ENCODE data around the gene RAPGEF3. TPM values are rescaled to one million over a fixed set of nuclear protein-coding genes. Genes with fewer than 3 reads are reported as not detected.
A peak's percentile ranks its signal among the peaks of the same experiment; 100 is the strongest.

RAPGEF3 gene
- total and polyA plus RNA-seq, 9 of the 15 experiments (the other 6 are each of a cell fraction or from before 2014, with no cell fraction given): 0.03 to 0.78 (median 0.37) TPM; not detected in 1

GRCh38 chr12:47739979-47740378 lies 18.7 kb downstream of the RAPGEF3 start (continued):
- 0 out of 4 replicates have a peak, but pooled peaks of 1 of the 2 experiments have one; percentile 15 for TF ChIP-seq MAZ (CRISPR knock-in tag; conservative IDR thresholded peaks at IDR 0.05 in 1 of 2, IDR thresholded peaks at IDR 0.05 in 1 of 2)
- no peak for TF ChIP-seq MYNN (IDR thresholded peaks at IDR 0.05)
- TF ChIP-seq MYNN (CRISPR knock-in tag; IDR thresholded peaks at IDR 0.05): no peak
- TF ChIP-seq POLR2G (IDR thresholded peaks at IDR 0.05; ENCODE audit: low read depth, low read length): peak; percentile 50; the same call in 1 of the 2 replicates

DNA sequence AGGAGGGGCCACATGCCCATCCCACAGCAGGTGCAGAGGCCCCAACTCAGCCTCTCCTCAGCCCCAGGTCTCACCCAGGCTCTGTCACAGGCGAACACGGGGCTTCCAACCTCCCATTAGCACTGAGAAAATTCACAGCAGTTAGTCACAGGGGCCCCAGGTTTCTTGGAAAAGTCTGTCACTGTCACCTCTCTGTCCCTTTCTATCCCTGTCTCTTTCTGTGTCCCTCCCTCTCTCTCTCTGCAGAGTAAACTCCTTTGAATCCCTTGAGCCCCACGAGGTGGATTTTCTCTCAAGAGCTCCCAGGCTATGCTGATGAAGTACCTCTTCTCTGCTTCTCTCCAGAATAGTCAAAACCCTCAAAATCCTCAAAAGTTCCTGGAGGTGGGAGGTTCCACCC lies 19.4 kb downstream of the RAPGEF3 start:
- no TSS peak for BruUV-seq (replicated peaks)
- in situ Hi-C loops (cut with MboI) (no loop called here), intact Hi-C loops (cut with micrococcal nuclease) (no loop called here)
- Histone ChIP-seq H3K9me1 (ENCODE audit: control insufficient read depth, insufficient read depth, low read length) (no peaks in the 10 kb centered on the region), H3K36me3 (ENCODE audit: control insufficient read depth, insufficient read depth, low read length) (no peaks in the 10 kb centered on the region), H2AFZ (ENCODE audit: low read depth, low read length) (peak overlapping the region; percentile 90; the same call in 1 of the 2 replicates), H3K27ac (ENCODE audit: extremely low read depth, low read depth, low read length) (no peak overlapping the region), H3K4me2 (ENCODE audit: insufficient read depth, low read length) (0 out of 2 replicates have a peak overlapping the region, but pooled peaks have one; percentile 9), H3K4me1 (replicated peaks in 1 of 2; ENCODE audit: control insufficient read depth in 2 of 2, insufficient read depth in 2 of 2, low read length in 2 of 2) (peaks cover 32 to 64% of the 10 kb centered on the region in 2 experiments), H3K9ac (ENCODE audit: insufficient read depth in 1 of 2, low read depth in 2 of 2, low read length in 2 of 2) (peak overlapping the region; percentile 30 to 85; a peak in 3 of 4 replicates), H3K27me3 (ENCODE audit: control insufficient read depth in 2 of 2, insufficient read depth in 2 of 2, low read length in 2 of 2) (peaks cover 0 to 11% of the 10 kb centered on the region in 2 experiments; a peak in 2 of 5 replicates), H3K9me3 (replicated peaks; ENCODE audit: control insufficient read depth, insufficient read depth, low read depth, low read length) (no peaks in the 10 kb centered on the region), H3K4me3 (no peak overlapping the region), H3K79me2 (ENCODE audit: control insufficient read depth, insufficient read depth, low read length) (no peaks in the 10 kb centered on the region), H4K20me1 (replicated peaks; ENCODE audit: control insufficient read depth, insufficient read depth, low read length) (no peaks in the 10 kb centered on the region)
- ChIA-PET CTCF (ENCODE audit: low intra/inter-chr PET ratio) (interaction anchor here (1.1 to 1.2 kb wide), 2 partner anchors 98 to 100 kb away, joined by 3 read pairs; no protein-coding TSS in a partner anchor), POLR2A (interaction anchor here (0.6 to 3.8 kb wide), 4 partner anchors 28 to 38 kb away, joined by 3 to 11 read pairs (median 4); no protein-coding TSS in a partner anchor)
- peak; percentile 6 for ATAC-seq
- DNase-seq (ENCODE audit: extremely low read depth in 1 of 4, low spot score in 3 of 4): peak in 2 of 4 experiments; percentile 33 to 52
- 4% methylated on average over 2 of the region's 3 CpGs for WGBS (ENCODE audit: insufficient coverage, low coverage, missing lambda C conversion rate)
- TF ChIP-seq PKNOX1 (IDR thresholded peaks at IDR 0.05): peak; percentile 59
- TF ChIP-seq MEIS2 (IDR thresholded peaks at IDR 0.05; ENCODE audit: partially characterized antibody): peak; percentile 24
- no peak for TF ChIP-seq CSDE1 (IDR thresholded peaks at IDR 0.05)
- TF ChIP-seq ZNF57 (CRISPR knock-in tag; IDR thresholded peaks at IDR 0.05): no peak
- FAIRE-seq: peak; percentile 52
